ENCODE results near the gene KRT27. TPM values are rescaled to one million over a fixed set of nuclear protein-coding genes. Genes with fewer than 3 reads are reported as not detected.

The KRT27 gene
- total and polyA plus RNA-seq, 9 of the 15 experiments (the other 6 are each of a cell fraction or from before 2014, with no cell fraction given): 0.10 TPM; not detected in 8

GRCh38 chr17:40818733-40819527 lies 36.6 kb upstream of the KRT27 start (continued):
- TF ChIP-seq RREB1 (CRISPR knock-in tag; IDR thresholded peaks at IDR 0.05) (no peak), ZBTB40 (IDR thresholded peaks at IDR 0.05) (peak; percentile 89), ZBTB40 (CRISPR knock-in tag; IDR thresholded peaks at IDR 0.05) (no peak), ZNF253 (CRISPR knock-in tag; conservative IDR thresholded peaks at IDR 0.05) (no peak), JUND (IDR thresholded peaks at IDR 0.05; ENCODE audit: borderline replicate concordance, low read depth, low read length) (peak; percentile 76), JUND (tag; IDR thresholded peaks at IDR 0.05; ENCODE audit: borderline replicate concordance, low read depth, low read length) (peak; percentile 76), TGIF2 (CRISPR knock-in tag; IDR thresholded peaks at IDR 0.05) (no peak), HBP1 (CRISPR knock-in tag; IDR thresholded peaks at IDR 0.05) (no peak), PHF8 (IDR thresholded peaks at IDR 0.05; ENCODE audit: borderline replicate concordance, low read length) (peak; percentile 73; the same call in 1 of the 2 replicates), TBP (optimal IDR thresholded peaks at IDR 0.05; ENCODE audit: low read depth, low read length) (peak; percentile 70)

Measured in K562 (cell line).